ENCODE measurements around the gene DVL1. TPM values are rescaled to one million over a fixed set of nuclear protein-coding genes. Genes with fewer than 3 reads are reported as not detected.
A peak's percentile ranks its signal among the peaks of the same experiment; 100 is the strongest.

DVL1 gene
- total RNA-seq, 1 experiment from 2014 or later = 71.0 TPM

- H3K9me3 ChIP-seq (ENCODE audit: control insufficient read depth, low read depth, low read length) = no peaks in the 10 kb centered on the region
- no peak overlapping the region for H4K8ac ChIP-seq (replicated peaks; ENCODE audit: insufficient read length, low read depth, low read length)
- H3K4me3 Mint-ChIP-seq = peak overlapping the region; percentile 83 to 88
- no peak overlapping the region for H2AK5ac ChIP-seq (ENCODE audit: insufficient read length, low read length)
- no CpG with 5 or more reads among the region's 10 CpGs for WGBS (ENCODE audit: extremely low coverage, insufficient read length, low lambda C conversion rate)
- H3K23ac ChIP-seq (ENCODE audit: insufficient read length, low read depth, low read length) = no peak overlapping the region
- peak overlapping the region; percentile 40 for H4K5ac ChIP-seq (ENCODE audit: insufficient read length, low read depth, low read length)
- H2BK15ac ChIP-seq (ENCODE audit: low read depth, low read length) = no peak overlapping the region
- no peak overlapping the region for H3K56ac ChIP-seq (ENCODE audit: insufficient read length, low read depth, low read length)
- TF ChIP-seq CTCF (conservative IDR thresholded peaks at IDR 0.05) = no peak
- H2BK120ac ChIP-seq (ENCODE audit: low read depth, low read length, poor library complexity, severe bottlenecking) = no peak overlapping the region
- no peak overlapping the region for H2AFZ ChIP-seq (ENCODE audit: low read length)
- no peak overlapping the region for H3K27ac ChIP-seq (ENCODE audit: insufficient read length, low read depth, low read length)
- H2BK5ac ChIP-seq (ENCODE audit: insufficient read length, low read length) = no peak overlapping the region
- H4K91ac ChIP-seq (ENCODE audit: insufficient read length, low read depth, low read length) = no peak overlapping the region
- H3T11ph ChIP-seq (ENCODE audit: low read length) = no peak overlapping the region
- no peaks in the 10 kb centered on the region; the same call in 1 of the 2 replicates for H3K4me1 ChIP-seq (ENCODE audit: insufficient read depth, low read length)
- H3K27me3 ChIP-seq (ENCODE audit: insufficient read depth, low read length) = no peaks in the 10 kb centered on the region
- H3K79me1 ChIP-seq (ENCODE audit: insufficient read depth, low read depth, low read length, poor library complexity, severe bottlenecking) = peaks cover 13% of the 10 kb centered on the region
- peaks cover 5 to 10% of the 10 kb centered on the region in 2 experiments for H3K4me1 Mint-ChIP-seq
- H3K18ac ChIP-seq (ENCODE audit: insufficient read length, low read depth, low read length) = no peak overlapping the region
- no peak overlapping the region for H3K4me2 ChIP-seq (ENCODE audit: insufficient read depth, insufficient read length, low read length)
- no peaks in the 10 kb centered on the region for H3K9me3 Mint-ChIP-seq
- H3K27me3 Mint-ChIP-seq (ENCODE audit: low read depth) = no peaks in the 10 kb centered on the region
- H3K4ac ChIP-seq (ENCODE audit: low read depth, low read length) = no peak overlapping the region
- H3K36me3 Mint-ChIP-seq (ENCODE audit: insufficient read depth in 1 of 3, low read depth in 3 of 3) = peaks cover 6 to 20% (median 12%) of the 10 kb centered on the region in 3 experiments
- no peak overlapping the region for H2BK12ac ChIP-seq (ENCODE audit: insufficient read length, low read depth, low read length)
- no peak overlapping the region for H3K14ac ChIP-seq (ENCODE audit: insufficient read depth, low read length)
- peaks cover 7% of the 10 kb centered on the region for H3K23me2 ChIP-seq (ENCODE audit: insufficient read length, low read depth, low read length, poor library complexity, severe bottlenecking)
- no peak overlapping the region for H2BK20ac ChIP-seq (ENCODE audit: low read depth, low read length, poor library complexity, severe bottlenecking)
- H3K9ac ChIP-seq (ENCODE audit: extremely low read depth, insufficient read length, low read length) = no peak overlapping the region
- no peak for DNase-seq
- no peaks in the 10 kb centered on the region for H4K20me1 ChIP-seq (ENCODE audit: control insufficient read depth, insufficient read depth, insufficient read length)
- H3K27ac Mint-ChIP-seq = peak overlapping the region; percentile 68 to 89 (median 70); a peak in 3 of 7 replicates
- H3K79me2 ChIP-seq (ENCODE audit: insufficient read depth, low read length) = peaks cover 4% of the 10 kb centered on the region; the same call in 1 of the 2 replicates
These were observed 27.5 kb upstream of the DVL1 start for GRCh38 chr1:1376551-1377226.
